NCI-H2196 treated with DMSO at 0.1 percent for 48 hours (cell line): ENCODE results near the gene LGALS9B.
"Not testable (repeated sequence)": the region's sequence is repeated elsewhere in the genome, so short reads cannot be mapped to it uniquely, and the experiment has no call there.

Experiments
- DNase-seq: peaks from one replicate; lab custom pipeline; 2025; ENCODE audit not compliant: unreplicated experiment; lab: John Stamatoyannopoulos, UW

Gene LGALS9B

DNA sequence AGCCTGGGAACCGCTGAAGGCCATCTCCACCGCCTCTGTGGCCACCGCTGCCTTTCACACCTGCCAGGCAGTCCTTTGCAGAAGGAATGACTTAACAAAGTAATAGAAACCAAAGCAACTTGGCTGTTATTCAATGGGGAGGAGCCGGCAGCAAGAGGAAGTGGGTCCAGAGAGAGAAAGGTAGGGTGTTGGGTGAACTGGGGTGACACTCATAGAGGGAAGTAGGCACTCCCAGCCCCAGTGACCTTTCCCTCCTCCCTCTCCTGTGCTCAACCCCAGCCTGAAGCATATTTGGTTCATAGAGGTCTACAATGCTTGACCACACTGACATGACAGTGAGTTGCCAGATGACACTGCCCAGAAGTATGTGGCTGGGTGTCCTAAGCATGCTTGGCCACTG, at the start of gene LGALS9B:
Gene LGALS9B (minus strand): TSS at position 93 of the 400 bp plus-strand sequence. CDS start 69 bp downstream, at position 24.
- DNase-seq: not testable (repeated sequence)

DNA sequence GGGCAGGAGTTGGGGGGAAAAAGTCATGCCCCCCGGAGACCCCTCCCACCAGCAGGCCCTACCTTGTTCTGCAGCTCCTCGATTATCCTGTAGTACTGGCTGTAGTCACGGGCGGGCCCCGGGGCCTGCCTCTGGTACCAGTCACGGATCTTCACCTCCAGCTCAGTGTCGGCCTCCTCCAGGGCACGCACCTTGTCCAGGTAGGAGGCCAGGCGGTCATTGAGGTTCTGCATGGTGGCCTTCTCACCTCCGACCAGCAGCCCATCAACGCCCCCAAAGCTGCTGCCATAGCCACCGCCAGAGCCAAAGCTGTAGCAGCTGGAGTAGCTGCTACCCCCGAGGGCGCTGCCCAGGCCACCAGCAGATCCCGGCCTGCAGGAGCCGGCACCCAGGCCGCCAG, 49.6 kb upstream of the LGALS9B start:
- not testable (repeated sequence) for DNase-seq

DNA sequence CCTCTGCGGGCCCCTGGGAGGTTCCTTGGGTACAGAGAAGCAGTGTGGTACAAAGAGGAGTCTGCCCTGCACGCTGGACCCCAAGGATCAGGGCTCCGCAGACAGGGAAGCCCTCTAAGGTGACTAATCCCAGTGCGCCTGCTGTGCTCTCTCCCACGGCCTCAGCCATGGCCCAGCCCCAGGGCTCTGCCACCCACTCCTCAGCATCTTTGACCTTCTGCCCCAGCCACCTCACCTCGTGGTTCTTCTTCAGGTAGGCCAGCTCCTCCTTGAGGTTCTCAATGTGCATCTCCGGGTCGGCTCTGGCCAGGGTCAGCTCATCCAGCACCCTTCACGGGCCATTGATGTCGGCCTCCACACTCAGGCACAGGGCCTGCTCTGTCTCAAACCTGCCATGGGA, 47.8 kb upstream of the LGALS9B start:
- DNase-seq: not testable (repeated sequence)

DNA sequence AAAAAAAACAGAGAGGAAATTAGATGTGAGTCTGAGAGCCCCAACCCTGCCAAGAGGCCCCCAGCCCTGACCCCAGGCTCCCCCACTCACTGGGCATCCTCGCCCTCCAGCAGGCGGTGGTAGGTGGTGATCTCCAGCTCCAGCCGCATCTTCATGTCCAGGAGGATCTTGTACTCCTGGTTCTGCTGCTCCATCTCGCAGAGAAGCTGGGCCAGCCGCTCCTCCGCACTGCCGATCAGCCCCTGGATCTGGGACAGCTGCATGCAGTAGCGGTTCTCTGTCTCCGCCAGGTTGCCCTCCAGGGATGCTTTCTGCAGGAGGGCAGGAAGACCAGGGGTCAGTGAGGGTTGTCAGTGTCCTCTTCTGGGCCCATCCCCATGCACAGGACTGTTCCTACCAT, 46.2 kb upstream of the LGALS9B start:
- DNase-seq: not testable (repeated sequence)

DNA sequence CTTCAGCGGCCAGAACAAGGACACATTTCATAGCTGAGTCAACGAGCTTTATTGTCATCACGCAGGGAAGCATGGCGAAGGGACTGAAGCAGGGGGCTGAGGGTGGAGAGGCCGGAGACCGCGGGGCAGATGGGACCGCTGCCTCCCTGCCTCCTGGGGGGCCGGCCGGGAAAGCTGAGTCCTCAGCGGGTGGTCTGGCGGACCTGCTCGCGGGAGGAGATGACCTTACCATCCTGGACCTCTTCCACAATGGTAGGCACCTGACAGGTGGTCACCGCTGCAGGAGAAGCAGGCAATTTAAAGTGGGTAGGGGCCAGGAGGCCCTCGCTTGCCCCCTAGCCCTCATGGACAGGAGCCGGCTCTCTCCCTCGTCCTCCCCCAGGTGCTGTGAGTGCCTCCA, 45.0 kb upstream of the LGALS9B start:
- not testable (repeated sequence) for DNase-seq

DNA sequence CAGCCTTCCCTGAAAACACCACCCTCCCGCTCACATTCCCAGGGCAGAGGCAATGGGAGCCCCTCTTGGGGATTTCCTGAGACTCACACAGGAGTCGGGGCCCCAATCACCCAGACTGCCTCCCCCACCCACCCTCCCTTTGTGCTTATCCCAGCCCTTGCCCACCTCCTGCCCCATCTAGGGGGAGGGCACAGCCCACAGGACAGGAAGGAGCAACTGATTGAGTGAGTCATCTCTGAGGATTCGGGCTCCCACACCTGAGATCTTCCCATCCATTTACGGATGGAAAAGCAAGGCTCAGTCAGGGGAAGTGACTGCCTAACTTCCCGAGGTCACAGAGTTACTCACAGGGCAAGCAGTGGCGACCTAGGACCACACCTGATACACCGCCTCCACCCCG, 44.4 kb upstream of the LGALS9B start:
- DNase-seq: not testable (repeated sequence)

DNA sequence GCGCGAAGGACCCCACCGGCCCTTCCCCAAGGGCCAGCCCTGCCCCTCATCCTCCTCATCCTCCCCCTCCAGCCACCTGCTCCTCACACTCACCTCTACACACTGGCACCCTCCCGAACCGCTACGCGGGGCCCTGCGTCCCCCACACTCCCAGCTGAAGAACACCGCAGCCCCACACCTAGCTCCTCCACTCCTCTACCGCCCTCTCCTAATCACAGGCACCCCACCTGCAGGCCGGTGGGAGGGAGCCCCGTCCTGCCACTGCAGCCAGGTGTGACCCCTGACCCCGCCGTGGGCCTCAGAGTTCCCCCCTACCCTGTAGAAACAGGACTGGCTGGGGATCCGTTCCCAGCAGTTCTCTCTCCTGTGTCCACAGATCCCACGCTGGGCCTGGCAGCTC, 38.0 kb upstream of the LGALS9B start:
- DNase-seq: not testable (repeated sequence)

DNA sequence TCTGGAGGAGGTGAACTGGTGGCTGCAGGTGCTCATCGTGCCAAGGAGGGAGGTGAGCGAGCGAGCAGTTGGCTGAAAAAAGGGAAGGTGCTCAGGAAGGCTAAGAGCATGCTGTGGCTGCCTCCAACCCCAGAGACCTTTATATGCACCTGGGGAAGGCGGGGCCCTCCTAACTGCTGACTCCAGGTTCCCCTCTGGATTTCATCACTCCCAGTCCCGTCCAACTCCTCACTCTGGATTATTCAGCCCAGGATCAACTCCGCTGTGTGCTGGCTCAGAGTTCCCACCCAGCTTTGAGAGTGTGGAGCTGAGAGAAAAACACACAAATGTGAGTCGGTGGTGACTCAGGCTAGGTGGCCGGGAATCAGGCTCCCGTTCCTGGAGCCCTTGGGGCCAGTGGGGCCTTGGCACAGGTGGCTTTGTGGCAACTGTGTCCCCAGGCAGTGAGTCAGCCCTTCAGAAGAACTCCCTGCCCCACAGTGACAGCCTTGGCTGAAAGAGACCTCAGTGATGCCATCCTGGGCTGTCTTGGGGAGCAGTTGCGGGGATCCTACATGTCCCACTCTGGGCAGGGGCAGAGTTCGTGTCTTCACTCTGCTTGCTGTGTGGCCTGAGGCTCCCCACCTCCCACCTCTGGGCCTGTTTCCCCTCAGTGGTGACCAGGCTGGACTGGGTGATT, 37.2 kb upstream of the LGALS9B start:
- DNase-seq: not testable (repeated sequence)

DNA sequence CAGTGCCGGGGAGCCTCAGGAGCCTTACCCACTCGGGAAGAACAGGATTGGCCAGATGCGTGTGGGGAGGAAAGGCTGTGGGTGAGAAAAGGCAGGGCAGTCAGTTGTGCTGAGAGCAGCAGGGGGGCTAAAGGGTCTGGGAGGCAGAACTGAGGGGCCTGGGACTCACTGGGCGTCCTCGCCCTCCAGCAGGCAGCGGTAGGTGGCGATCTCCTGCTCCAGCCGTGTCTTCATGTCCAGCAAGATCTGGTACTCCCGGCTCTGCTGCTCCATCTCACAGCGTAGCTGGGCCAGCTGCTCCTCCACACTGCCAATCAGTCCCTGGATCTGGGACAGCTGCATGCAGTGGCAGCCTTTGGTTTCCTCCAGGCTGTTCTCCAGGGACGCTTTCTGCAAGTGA, 34.6 kb upstream of the LGALS9B start:
- DNase-seq: not testable (repeated sequence)

DNA sequence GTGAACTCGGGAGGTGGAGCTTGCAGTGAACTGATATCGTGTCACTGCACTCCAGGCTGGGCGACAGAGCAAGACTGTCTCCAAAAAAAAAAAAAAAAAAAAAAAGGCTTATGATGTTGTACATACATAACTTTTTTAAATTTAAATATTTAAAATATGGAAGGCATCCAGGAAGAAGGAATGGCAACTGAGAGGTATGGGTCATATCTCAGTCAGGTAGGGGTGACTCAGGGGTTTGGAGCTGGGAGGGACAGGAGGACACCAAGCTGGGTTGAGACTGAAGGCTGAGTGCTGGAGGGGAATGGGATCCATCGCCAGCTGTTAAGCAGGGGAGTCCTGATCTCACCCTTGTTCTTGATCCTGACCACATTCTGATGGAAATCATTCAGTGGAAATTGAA, 33.0 kb upstream of the LGALS9B start:
- DNase-seq: not testable (repeated sequence)

DNA sequence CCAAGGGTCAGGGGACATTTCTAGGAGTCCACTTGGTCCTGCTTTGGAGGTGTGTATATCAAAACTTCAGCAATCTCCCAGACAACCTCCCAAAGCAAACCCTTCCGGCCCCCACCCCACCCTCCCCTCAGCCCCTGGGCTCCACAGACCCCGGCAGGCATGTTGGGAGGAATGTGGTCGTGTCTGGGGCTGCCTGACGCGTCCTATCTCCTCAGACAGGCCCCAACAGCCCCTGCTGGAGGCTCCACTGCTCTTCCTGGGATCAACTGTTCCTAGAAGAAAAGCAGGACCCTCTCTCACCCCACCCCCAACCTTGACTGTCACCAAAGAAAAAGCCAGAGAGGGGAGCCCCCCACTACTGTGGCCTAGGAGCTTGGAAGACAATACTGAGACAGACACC, 28.1 kb upstream of the LGALS9B start:
- not testable (repeated sequence) for DNase-seq

DNA sequence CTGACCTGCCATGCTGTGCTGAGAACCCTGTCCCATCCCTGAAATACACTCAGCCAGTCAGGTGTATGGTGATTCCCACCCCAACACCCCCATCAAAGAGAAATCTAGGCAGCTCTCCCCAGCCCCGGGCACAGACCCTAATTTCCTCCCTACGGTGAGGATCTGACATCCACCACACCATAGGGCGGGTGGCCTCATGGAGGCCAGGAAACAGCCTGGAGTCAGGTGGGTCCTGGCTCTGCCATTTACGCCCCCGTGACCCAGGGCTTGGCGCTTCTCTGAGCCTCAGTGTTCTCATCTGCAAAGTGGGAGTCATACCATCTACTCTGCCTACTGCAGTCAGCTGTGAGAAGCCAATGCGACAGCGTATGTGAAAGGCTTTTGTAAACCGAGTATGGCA, 27.4 kb upstream of the LGALS9B start:
- DNase-seq: not testable (repeated sequence)

DNA sequence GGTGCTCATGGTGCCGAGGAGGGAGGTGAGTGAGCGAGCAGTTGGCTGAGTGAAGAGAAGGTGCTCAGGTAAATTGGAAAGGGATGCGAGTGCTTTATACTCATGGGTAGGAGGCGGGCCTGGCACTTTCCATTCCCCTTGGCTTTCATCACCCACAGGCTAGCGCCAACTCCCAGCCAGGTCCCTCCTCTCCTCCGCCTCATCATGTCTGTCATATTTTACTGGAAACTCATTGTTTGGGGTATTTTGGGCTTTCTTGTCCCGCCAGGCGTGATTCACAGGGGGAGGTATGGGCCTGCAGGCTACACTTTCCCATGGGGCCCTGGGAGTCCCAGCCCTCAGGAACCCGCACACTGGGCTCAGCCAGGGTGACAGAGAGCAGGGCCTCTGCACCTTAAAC, 26.8 kb upstream of the LGALS9B start:
- not testable (repeated sequence) for DNase-seq

DNA sequence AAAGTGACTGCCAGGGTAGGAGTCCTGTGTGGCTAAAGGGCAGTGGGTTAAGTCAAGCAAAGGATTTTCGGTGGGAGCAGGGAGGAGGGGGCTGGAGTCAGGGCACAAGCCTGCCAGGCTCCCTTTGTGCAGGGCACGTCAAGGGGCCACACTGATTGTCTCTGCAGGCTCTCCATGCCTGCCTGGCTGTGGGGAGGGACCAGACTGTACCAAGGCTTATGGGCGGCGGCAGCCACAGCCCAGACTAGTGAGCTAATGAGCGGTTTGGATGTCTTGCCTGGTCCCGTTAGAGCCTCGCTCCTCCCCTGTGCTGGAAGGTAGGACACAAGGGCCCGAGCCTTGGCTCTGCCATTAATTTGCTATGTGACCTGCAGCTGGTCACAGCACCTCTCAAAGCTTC, 25.6 kb upstream of the LGALS9B start:
- DNase-seq: not testable (repeated sequence)

DNA sequence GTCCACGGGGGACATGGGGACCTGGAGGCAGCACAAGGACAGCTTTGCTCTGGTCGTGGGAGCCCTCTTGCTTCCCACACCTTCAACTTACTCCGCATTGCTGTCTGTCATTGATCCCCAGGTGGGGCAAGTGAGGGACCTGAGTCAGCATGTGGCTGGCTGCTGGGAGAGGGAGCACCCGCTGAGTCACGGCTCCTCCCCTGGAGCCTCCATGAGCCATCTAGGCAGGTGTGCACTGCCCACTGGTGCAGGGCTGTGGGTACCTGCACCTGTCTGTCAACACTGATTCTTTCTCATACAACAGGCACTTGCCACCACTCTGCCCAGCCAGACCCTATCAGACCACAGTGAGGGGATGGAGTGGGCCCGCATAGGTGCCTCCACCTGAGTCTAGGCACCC, 24.8 kb upstream of the LGALS9B start:
- not testable (repeated sequence) for DNase-seq

DNA sequence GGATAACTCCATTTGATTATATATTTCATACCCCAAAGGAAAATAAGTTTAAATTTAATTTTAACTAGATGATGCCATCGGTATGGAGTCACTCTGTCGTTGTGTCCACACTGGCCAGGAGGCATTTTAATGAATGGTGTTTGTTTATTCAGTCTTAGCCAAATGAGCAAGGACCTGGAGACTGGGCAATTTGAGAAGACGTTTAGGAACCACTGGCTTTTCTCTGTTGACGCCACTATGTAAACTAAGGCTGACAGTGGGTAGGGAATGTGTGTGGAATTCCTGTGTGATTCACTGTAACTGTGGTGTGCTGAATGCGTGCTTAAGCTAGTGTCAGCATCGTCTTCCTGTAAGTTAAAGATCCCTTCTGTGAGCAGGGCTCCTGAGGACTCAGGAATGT, 17.6 kb upstream of the LGALS9B start:
- not testable (repeated sequence) for DNase-seq

DNA sequence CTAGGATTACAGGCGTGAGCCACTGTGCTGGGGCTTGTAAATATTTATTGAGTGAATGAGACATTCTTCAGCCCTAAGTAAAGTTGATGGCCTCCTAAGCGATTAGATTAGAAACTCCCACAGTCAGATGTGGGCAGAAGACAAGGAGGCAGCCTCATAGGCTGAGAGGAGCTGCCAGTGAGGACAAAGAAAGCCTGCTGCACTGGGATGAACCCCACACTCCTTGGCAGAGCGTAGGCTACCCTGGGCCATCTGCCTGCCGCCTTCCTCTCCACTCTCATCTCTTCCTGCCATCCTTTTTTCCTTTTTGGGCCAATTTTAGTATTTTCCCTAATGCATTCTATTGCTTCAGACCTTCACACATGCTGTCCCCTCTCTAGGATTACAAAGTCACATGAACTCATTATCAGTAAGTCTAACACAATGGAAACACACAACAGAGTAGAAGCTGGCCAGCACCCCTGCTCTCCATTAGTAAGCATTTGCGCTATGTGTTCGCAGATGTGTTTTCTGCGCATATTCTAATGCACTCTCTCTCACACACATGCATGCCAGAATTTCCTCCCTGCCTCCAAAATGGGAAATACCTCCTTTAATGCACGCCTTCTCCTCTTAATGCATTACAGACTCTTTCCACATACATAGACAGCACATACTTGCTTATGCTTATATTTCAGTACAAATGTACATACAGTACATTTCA, 12.7 kb upstream of the LGALS9B start:
- DNase-seq: not testable (repeated sequence)

DNA sequence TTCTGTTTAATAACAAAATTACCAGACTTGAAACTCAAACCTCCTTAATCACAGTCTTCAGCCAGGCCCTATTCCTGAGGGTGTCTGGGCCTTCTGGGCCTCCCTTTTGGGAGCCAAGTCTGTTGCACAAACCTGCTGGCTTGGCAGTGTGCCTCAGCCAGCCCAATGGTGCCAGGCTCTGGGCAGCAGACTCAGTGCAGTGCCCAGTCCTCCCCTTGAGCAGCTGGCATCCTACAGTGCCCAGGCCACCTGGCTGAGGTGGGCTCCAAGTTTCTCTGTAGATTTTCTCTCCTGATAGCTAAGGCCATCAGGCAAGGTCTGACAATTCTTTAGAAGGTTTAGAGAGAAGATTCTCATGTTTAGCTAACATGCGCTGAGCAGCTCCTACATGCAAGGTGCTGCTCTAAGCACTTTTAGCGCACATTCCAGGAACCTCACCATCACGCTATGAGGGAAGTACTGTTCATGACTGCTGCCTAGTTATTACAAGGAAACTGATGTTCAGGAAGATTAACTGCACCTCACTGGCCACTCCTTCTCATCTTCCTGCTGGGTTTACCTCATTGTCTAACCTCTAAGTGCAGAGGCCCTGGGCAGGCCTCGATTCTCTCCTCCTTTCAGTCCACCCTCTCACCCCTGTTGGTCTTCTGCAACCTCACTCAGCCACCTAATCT, 10.2 kb upstream of the LGALS9B start:
- not testable (repeated sequence) for DNase-seq

DNA sequence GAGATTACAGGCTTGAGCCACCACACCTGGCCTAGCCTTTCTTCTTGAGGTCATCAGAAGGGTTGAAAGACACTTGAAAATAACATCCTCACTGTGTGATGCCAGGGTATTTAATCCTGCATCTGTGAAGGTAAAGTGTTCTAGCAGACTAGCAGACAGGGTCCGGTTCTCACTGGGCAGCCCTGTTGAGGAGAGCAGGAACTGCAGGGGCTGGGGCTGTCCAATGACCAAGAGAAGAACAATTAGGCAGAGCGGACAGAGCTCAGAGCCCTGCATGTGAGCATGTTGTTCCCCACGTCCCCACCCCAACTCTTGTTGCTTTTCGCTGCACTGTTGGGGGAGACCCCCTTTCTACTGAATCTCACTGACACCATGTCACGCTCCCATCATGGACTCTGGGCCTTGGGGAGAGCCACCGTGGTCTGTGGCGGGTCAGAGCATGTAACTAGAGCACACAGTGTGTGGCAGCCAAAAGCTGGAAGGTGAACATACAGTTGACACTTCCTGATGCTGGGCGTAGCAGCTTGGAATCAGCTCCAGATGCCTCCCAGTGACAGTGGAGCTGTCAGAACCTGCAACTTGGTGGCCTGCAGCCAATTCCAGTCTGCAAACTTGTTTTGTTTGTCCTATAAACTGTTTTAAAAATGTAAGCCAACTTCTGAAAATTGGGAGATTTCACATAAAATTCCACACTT, 7.9 kb upstream of the LGALS9B start:
- not testable (repeated sequence) for DNase-seq

DNA sequence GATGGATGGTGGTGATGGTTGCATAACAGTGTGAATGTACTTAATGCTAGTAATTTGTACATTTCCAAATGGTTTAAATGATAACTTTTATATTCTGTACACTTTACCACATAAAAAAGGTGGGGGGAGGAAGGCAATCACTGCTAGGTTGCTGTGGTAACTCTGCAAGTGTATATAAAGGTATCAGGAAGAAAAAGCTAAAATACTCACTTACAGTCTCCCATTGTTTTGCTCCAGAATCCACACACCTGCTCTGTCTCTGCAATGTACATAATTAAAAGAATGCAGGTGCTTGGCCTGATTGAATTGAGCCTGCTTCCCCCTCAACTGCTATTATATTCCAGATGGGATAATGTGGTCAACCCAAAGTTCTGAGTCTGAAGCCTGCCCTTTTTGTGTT, 6.7 kb upstream of the LGALS9B start:
- DNase-seq: not testable (repeated sequence)

DNA sequence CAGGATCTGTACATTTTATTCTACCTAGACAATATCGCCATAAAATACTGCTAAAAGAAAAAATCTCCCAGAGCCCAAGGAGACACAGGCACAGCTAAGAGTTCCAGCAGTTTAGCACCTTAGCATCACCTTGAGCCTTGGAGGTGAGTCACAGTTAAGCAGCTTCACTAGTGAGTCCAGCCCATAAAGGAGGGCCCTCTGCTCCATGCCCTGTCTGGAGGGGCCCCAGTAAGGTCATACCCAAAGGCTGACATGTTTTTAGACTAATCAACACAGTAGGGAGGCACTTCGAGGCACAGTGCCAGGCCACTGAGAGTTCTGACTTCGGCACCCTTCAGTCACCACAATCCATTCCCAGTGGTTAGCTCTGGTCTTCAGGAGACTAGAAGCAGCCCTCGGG, 2.6 kb upstream of the LGALS9B start:
- not testable (repeated sequence) for DNase-seq
